ENCODE results near the gene RFNG.
A peak's percentile ranks its signal among the peaks of the same experiment; 100 is the strongest.

RFNG gene

DNA sequence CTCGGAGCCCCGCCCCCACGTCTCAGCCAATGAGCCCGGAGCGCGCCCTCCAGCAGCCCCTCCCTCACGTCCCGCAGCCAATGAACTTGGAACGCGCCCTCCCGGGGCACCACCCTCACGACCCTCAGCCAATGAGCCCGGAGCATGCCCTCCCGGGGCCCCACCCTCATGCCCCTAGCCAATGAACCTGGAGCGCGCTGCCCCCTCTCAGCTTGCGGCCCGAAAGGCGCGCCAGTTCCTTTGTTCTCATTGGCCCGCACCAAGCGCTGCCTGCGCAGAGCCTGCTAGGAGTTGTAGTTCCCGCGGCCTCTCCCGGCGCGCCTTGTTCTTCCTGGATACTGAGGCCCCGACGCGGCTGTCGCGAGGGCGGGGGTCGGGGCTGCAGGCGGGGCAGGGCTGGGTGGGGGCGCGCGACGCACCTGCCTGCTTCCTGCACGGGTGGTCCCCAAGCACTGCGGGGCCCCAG, 28.6 kb downstream of the RFNG start, which contains the start of gene LRRC45:
TSS of gene LRRC45 (plus strand) at position 325 of the 466 bp plus-strand sequence. CDS start 339 bp downstream, outside the sequence.
- peak; percentile 100 for DNase-seq (ENCODE audit: low read depth)
- Histone ChIP-seq H3K27me3 (replicated peaks; ENCODE audit: control insufficient read depth, insufficient read depth, low read length) (no peaks in the 10 kb centered on the region), H3K36me3 (ENCODE audit: control insufficient read depth, insufficient read depth, low read length, severe bottlenecking) (no peaks in the 10 kb centered on the region), H3K4me3 (ENCODE audit: low read length) (peak within 1 kb of the TSS; percentile 91), H3K9me3 (ENCODE audit: control insufficient read depth, low read length) (no peaks in the 10 kb centered on the region), H3K9ac (ENCODE audit: low read length) (peak within 1 kb of the TSS; percentile 84), H3K4me1 (ENCODE audit: control insufficient read depth, insufficient read depth, low read length) (peaks cover 18% of the 10 kb centered on the region)

DNA sequence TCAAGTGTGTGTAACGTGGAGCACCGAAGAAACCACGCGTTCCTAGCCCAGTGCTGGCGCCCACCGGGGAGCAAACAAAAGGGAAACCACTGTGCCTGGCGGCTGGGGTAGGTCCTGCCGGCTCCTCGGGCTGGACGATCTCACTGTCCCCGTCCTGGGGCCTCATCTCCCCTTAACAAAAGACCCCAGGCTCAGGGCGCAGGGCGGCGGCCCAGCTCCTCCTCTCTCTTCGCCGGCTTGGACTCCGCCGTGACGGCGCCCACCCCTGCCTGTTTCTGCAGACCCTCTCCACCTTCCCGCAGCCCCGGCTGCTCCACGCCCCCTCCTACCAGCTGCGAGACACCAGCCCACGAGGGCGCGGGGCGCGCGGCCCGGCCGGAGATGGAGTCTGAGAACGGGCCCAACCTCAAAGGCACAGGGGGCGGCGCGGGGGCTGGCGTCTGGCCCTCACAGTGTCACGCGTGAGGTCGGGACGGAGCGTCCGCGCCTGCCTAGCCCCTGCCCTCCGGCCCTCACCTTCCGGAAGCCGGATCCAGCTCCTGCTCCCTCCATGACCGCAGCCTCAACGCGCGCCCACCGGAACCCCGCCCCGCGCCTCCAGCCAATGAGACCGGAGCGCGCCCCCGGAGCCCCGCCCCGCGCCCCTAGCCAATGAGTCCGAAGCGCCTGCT, 29.2 kb downstream of the RFNG start, which contains the start of gene CENPX:
TSS of gene CENPX (minus strand) at position 569 of the 671 bp plus-strand sequence. CDS start at position 552, 17 bp downstream.
- H3K36me3 ChIP-seq (ENCODE audit: control insufficient read depth, insufficient read depth, low read length, severe bottlenecking): no peaks in the 10 kb centered on the region
- peak; percentile 17 for DNase-seq (ENCODE audit: low read depth)
- H3K4me1 ChIP-seq (ENCODE audit: control insufficient read depth, insufficient read depth, low read length): peaks cover 18% of the 10 kb centered on the region
- no peaks in the 10 kb centered on the region for H3K9me3 ChIP-seq (ENCODE audit: control insufficient read depth, low read length)
- no peaks in the 10 kb centered on the region for H3K27me3 ChIP-seq (replicated peaks; ENCODE audit: control insufficient read depth, insufficient read depth, low read length)
- H3K4me3 ChIP-seq (ENCODE audit: low read length): peak within 1 kb of the TSS; percentile 91
- peak within 1 kb of the TSS; percentile 84 for H3K9ac ChIP-seq (ENCODE audit: low read length)

DNA sequence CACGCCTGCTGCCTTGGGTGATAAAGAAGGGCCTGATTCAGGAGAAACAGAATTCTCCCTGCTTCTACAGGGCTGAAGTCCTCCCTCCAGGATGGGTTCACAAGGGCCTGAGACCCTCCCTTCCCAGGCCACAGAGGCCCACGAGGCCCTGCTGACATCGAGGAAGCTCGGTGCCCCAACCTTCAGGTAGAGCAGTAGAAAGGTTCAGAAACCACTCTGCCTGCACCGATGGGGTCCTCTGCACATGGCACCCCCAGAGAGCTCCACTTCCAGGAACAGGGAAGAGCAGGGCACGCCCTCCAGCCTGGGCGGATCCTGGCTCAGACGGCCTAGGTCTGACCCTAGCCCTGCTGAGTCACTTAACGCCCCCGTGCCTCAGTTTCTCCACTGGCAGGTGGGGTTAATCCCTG, 29.7 kb downstream of the RFNG start:
- Histone ChIP-seq H3K9ac (ENCODE audit: low read length) (peak overlapping the region; percentile 82), H3K4me3 (ENCODE audit: low read length) (peak overlapping the region; percentile 91), H3K27me3 (replicated peaks; ENCODE audit: control insufficient read depth, insufficient read depth, low read length) (no peaks in the 10 kb centered on the region), H3K9me3 (ENCODE audit: control insufficient read depth, low read length) (no peaks in the 10 kb centered on the region), H3K36me3 (ENCODE audit: control insufficient read depth, insufficient read depth, low read length, severe bottlenecking) (no peaks in the 10 kb centered on the region), H3K4me1 (ENCODE audit: control insufficient read depth, insufficient read depth, low read length) (peaks cover 18% of the 10 kb centered on the region)
- DNase-seq (ENCODE audit: low read depth): no peak

DNA sequence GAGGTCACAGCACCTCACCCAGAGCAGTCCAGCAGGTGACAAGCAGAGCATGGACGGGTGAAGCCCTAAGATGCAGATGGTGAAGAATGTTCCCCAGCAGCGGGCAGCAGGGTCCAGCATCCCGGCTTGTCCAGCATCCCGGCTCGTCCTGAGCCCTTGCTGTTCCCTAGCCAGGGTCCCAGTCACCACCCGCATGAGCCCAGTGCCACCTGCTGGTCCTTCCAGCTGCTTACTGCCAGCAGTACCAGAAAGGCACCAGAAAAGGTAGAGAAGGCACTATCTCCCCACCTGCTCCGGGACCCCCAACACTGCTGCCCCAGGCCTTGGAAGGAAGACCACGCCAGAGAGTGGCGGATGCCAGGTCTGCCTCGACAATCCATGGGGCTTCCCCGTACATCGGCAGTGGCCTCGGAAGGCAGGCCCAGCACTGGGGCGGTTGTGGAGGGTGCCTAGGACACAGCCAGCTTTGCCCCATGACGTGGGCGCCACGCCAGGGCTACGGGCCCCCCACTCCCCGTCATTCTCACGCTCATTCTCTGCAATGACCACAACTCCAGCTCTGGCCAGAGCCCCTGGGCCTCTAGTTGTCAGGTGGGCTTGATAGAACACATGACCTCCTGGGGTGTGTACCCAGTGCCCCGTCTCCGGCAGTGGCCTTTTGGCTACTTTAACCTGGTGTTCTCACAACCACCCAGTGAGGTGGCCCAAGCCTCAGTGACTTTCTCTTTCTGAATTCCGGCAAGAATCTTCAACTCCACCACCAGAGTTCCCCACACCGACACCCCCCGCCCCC, 30.3 kb downstream of the RFNG start:
- Histone ChIP-seq H3K9me3 (ENCODE audit: control insufficient read depth, low read length) (no peaks in the 10 kb centered on the region), H3K4me3 (ENCODE audit: low read length) (peak overlapping the region; percentile 91), H3K9ac (ENCODE audit: low read length) (peak overlapping the region; percentile 82), H3K27me3 (replicated peaks; ENCODE audit: control insufficient read depth, insufficient read depth, low read length) (no peaks in the 10 kb centered on the region), H3K4me1 (ENCODE audit: control insufficient read depth, insufficient read depth, low read length) (peaks cover 18% of the 10 kb centered on the region), H3K36me3 (ENCODE audit: control insufficient read depth, insufficient read depth, low read length, severe bottlenecking) (no peaks in the 10 kb centered on the region)
- DNase-seq (ENCODE audit: low read depth): peak; percentile 80

DNA sequence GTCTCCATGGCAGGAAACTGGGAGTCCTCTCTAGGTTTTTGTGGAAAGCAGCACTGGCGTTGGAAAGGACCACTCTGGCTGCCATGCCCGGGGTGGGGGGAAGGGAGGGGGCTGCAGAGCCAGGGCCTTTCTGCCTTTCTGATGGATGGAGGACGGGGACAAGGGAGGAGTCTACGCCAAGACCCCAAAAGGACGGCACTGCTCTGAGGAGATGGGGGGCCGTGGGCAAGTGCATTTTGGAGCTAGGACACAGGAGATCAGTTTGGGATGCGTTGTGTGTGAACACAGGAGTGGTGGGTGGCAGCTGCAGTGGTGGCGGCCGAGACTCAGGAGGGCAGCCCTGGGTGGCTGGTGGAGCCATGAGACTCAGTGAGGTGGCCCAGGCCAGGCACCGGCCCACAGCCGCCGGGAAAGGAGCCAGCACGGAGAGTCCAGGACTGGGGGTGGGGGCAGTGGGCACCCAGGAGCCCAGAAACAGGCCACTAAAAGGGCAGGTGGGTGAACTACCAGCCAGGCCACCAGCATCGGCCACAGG, 31.0 kb downstream of the RFNG start:
- H3K27me3 ChIP-seq (replicated peaks; ENCODE audit: control insufficient read depth, insufficient read depth, low read length): no peaks in the 10 kb centered on the region
- peaks cover 18% of the 10 kb centered on the region for H3K4me1 ChIP-seq (ENCODE audit: control insufficient read depth, insufficient read depth, low read length)
- H3K4me3 ChIP-seq (ENCODE audit: low read length): no peak overlapping the region
- DNase-seq (ENCODE audit: low read depth): no peak
- no peak overlapping the region for H3K9ac ChIP-seq (ENCODE audit: low read length)
- no peaks in the 10 kb centered on the region for H3K36me3 ChIP-seq (ENCODE audit: control insufficient read depth, insufficient read depth, low read length, severe bottlenecking)
- no peaks in the 10 kb centered on the region for H3K9me3 ChIP-seq (ENCODE audit: control insufficient read depth, low read length)

DNA sequence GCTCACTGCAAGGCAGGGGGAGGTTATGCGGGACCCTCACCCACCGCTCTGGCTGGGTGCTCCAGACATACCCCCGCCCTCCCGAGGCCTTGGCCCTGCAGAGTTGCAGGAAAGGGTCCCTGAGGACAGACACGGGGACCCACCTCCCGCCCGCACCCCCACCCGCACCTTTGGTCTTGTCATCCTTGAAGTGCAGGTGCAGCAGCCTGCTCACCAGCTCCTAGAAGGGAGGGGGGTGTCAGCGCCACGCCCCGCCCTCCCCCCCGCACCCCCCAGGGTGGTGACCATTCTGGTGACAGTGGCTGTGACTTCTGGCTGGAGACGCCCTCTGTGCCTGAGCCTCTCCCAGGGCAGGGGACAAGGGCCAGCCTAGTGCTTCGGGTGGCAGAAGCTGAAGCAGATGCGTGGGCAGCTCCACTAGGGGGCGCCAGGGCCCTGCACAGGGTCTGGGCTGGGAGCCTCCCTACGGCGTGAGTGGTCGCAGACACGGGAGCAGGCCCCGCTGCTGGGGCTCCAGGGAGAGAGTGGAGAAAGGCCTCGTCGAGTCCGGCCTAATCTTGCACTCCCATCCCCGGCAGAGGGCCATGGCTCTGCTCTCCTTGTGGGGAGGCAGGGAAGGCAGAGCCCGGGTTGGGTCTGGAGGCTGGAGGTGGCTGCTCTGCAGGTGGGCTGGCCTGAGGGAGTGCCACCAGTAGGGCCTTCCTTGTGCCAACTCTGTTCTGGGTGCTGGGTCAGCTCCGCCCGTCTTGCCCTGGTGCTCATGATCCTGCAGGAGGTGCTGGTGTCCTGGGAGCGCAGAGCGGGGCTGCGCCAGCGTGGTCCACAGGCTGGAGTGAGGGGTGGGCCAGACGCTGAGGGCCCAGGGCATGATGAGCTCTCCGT, 31.7 kb downstream of the RFNG start:
- Histone ChIP-seq H3K4me3 (ENCODE audit: low read length) (no peak overlapping the region), H3K9ac (ENCODE audit: low read length) (no peak overlapping the region), H3K4me1 (ENCODE audit: control insufficient read depth, insufficient read depth, low read length) (peaks cover 18% of the 10 kb centered on the region), H3K36me3 (ENCODE audit: control insufficient read depth, insufficient read depth, low read length, severe bottlenecking) (no peaks in the 10 kb centered on the region), H3K27me3 (replicated peaks; ENCODE audit: control insufficient read depth, insufficient read depth, low read length) (no peaks in the 10 kb centered on the region), H3K9me3 (ENCODE audit: control insufficient read depth, low read length) (no peaks in the 10 kb centered on the region)
- DNase-seq (ENCODE audit: low read depth): peak; percentile 67

DNA sequence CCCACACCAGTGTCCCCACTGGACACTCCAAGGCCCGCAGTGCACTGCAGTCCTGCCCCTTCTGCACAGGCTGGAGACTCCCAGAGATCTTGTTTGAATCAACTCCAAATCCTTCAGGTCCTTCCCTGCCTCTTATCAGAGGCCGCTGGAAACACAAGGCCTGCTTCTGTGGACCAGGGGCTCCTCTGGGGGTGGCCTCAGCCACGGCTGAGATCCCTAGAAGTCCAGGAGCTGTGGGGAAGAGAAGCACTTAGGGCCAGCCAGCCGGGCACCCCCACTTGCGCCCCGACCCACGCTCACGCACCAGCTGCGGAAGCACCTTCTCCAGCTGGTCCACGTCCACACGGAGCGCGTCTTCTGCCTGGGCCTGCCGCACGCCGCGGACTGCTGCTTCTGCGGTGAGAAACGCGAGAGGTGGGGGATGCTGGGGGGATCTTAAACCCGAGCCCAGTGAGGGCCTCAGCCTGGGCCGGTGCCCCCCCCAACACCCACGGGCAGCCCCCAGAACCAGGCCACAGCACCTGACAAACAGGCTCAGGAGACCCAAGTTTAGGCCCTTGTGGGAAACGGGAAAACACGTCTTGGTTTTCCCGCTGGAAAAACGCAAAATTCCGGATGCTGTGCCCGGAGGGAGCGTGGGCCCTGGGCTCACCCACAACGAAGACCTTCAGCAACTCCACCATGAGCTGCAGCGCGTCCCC, 32.5 kb downstream of the RFNG start:
- no peak for DNase-seq (ENCODE audit: low read depth)
- Histone ChIP-seq H3K9me3 (ENCODE audit: control insufficient read depth, low read length) (no peaks in the 10 kb centered on the region), H3K4me3 (ENCODE audit: low read length) (no peak overlapping the region), H3K9ac (ENCODE audit: low read length) (no peak overlapping the region), H3K27me3 (replicated peaks; ENCODE audit: control insufficient read depth, insufficient read depth, low read length) (no peaks in the 10 kb centered on the region), H3K4me1 (ENCODE audit: control insufficient read depth, insufficient read depth, low read length) (peaks cover 18% of the 10 kb centered on the region), H3K36me3 (ENCODE audit: control insufficient read depth, insufficient read depth, low read length, severe bottlenecking) (no peaks in the 10 kb centered on the region)

DNA sequence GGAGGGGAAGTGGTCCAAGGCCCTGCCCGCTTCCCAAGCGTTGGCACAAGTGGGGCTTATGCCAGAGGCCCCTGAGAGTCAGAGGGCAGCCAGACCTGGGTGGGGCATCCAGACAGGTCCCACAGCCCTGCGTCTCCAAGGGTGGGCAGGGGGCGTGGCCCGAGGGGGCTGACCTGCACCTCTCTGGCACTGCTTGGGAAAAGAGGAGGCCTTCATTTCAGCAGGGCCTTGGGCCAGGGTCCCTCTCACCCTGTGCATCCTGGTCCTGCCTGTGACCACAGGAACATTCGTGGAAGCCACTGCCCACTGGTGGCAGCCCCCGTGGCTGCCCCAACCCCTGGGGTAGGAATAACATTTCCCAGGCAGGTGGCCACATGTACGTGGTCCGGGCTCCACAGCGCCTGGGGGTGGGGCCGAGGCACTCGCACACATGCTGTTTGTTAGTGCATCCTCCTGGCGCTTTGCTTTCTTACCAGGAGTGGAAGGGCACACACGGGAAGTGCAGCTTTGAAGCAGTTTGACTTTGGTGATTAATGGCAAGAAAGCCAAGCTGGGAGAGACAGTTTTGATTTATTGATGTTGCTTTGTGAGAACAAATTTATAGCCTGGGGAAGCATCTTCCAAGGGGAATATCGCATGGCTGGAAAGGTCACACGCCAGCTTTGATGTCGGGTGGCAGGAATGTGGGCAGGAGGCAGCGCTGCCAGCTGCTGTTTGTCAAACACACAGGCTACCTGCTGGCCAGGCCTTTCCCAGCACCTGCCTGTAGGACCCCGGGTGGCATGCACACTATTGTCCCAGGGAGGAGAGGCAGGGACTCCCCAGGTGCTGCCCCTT, 33.2 kb downstream of the RFNG start:
- no peak for DNase-seq (ENCODE audit: low read depth)
- Histone ChIP-seq H3K27me3 (replicated peaks; ENCODE audit: control insufficient read depth, insufficient read depth, low read length) (no peaks in the 10 kb centered on the region), H3K36me3 (ENCODE audit: control insufficient read depth, insufficient read depth, low read length, severe bottlenecking) (no peaks in the 10 kb centered on the region), H3K9me3 (ENCODE audit: control insufficient read depth, low read length) (no peaks in the 10 kb centered on the region), H3K9ac (ENCODE audit: low read length) (no peak overlapping the region), H3K4me3 (ENCODE audit: low read length) (no peak overlapping the region), H3K4me1 (ENCODE audit: control insufficient read depth, insufficient read depth, low read length) (peaks cover 11% of the 10 kb centered on the region)

DNA sequence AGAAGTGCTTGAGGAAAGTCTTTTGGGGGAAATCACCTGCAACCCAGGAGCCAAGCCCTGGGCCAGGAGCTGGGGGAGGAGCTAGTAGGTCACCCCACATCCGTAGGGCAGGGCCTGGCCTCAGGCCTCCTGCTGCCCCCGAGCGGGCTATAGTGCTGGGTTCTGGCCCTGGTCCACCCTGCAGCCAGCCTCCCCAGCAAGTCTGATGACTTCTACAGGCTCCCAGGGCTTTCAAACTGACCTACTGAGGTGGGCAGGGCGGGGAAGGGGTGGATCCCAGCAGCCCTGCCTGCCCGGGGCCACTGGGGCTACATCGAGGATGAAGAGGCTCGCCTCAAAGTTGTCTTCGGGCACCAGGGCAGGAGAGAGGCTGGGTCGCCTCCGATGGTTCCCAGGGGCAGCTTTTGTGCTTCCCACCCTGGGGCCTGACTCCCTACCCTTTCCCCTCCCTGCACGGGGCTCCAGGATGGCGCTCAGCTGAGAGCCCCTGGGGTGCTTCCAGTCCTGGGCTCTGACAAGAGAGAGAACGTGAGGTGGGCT, 33.9 kb downstream of the RFNG start:
- Histone ChIP-seq H3K27me3 (replicated peaks; ENCODE audit: control insufficient read depth, insufficient read depth, low read length) (no peaks in the 10 kb centered on the region), H3K4me1 (ENCODE audit: control insufficient read depth, insufficient read depth, low read length) (peaks cover 11% of the 10 kb centered on the region), H3K36me3 (ENCODE audit: control insufficient read depth, insufficient read depth, low read length, severe bottlenecking) (no peaks in the 10 kb centered on the region), H3K9ac (ENCODE audit: low read length) (no peak overlapping the region), H3K4me3 (ENCODE audit: low read length) (no peak overlapping the region), H3K9me3 (ENCODE audit: control insufficient read depth, low read length) (no peaks in the 10 kb centered on the region)
- no peak for DNase-seq (ENCODE audit: low read depth)
